Gastroesophageal sphincter (tissue), 4 donors: Measurements from ENCODE around the gene CHST10. TPM values are rescaled to one million over a fixed set of nuclear protein-coding genes. Genes with fewer than 3 reads are reported as not detected.

Source experiments
- ATAC-seq: fragments of 150-250 bp; one replicate; pipeline ENCODE4 v1.9.1; 2016; ENCODE audit warnings: mild to moderate bottlenecking, moderate library complexity
- H3K27ac ChIP-seq, 4 donors: fragments of 200-600 bp; sonication (generic) in 3 of 4; 1 replicate in 3 of 4; 2 replicates in 1 of 4; pipeline ENCODE4 v1.5.1; 2016 to 2019
- H3K27me3 ChIP-seq: fragments of 200-600 bp; sonication (generic); one replicate; pipeline ENCODE4 v1.5.1; 2019
- H3K36me3 ChIP-seq, 2 donors: fragments of 200-600 bp; sonication (generic); one replicate each; pipeline ENCODE4 v1.5.1; 2019; ENCODE audit warnings: control low read depth in 1 of 2
- H3K4me1 ChIP-seq, 3 donors: fragments of 200-600 bp; sonication (generic); 1 replicate in 2 of 3; 2 replicates in 1 of 3; pipeline ENCODE4 v1.5.1; 2016 to 2019; ENCODE audit warnings: control low read depth in 2 of 3
- H3K4me3 ChIP-seq, 2 donors: fragments of 200-600 bp; sonication (generic); one replicate each; pipeline ENCODE4 v1.5.1; 2019; ENCODE audit warnings: mild to moderate bottlenecking in 1 of 2, moderate library complexity in 1 of 2
- H3K9me3 ChIP-seq, 3 donors: fragments of 200-600 bp; sonication (generic); one replicate each; pipeline ENCODE4 v1.5.1; 2017 to 2019; ENCODE audit warnings: control low read depth in 2 of 3
- EP300 ChIP-seq: sonication (generic); formaldehyde crosslinking; IDR thresholded peaks from one replicate; pipeline ENCODE4 v1.6.1; 2017; ENCODE audit warnings: antibody characterized with exemption, mild to moderate bottlenecking
- POLR2A ChIP-seq, 2 donors: fragments of 450-650 bp; IDR thresholded peaks; one replicate each; pipeline ENCODE4 v1.6.1; 2017; ENCODE audit warnings: antibody characterized with exemption in 2 of 2, mild to moderate bottlenecking in 2 of 2, moderate library complexity in 1 of 2
- POLR2AphosphoS5 ChIP-seq: sonication (generic); formaldehyde crosslinking; IDR thresholded peaks from one replicate; pipeline ENCODE4 v1.6.1; 2017; ENCODE audit warnings: antibody characterized with exemption
- WGBS, 2 donors: methylation state at CpG; one replicate each; pipeline ENCODE4 v1.1.5; 2018; ENCODE audit warnings: low coverage in 1 of 2; 5-methylcytosine and 5-hydroxymethylcytosine counted together
- total RNA-seq, 4 donors: library from RNA; depleted of rRNA; stranded (reverse); fragments of >200 nt; gene quantifications; one replicate each; pipeline ENCODE4 v1.1.0, GENCODE V29; 2016
- TF ChIP-seq, protein P1 (sequence below), 4 experiments: fragments of 200-600 bp in 2 of 4; fragments of 450-650 bp in 2 of 4; sonication (generic) in 1 of 4; IDR thresholded peaks; one replicate each; pipeline ENCODE4 v1.5.1; 2017 to 2019; ENCODE audit warnings: antibody characterized with exemption in 4 of 4, mild to moderate bottlenecking in 2 of 4, moderate library complexity in 2 of 4

The CHST10 gene
- total RNA-seq, 4 donors from 2014 or later, result 10.6 to 21.9 (median 13.3) TPM

DNA sequence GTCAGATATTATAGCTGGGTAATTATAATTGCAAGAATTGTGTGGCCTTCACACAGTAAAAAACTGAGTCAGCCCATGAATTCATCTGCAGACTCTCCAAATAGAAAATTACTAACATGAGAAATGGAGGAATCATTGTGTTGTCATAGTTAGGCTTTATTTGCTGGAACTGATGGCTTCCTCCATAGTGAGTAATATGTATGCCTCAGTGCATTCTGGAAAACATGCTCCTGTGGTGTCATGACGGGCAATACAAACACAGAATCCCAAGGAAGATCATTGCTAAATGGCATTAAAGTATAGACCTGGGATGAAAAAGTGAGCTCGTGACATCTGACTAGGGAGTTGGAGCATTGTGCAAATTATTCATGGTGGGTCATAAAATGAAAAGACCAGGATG is 29.2 kb upstream of the CHST10 start:
- no peak overlapping the region for H3K27ac ChIP-seq
- H3K4me3 ChIP-seq, result no peak overlapping the region
- TF ChIP-seq POLR2A (IDR thresholded peaks at IDR 0.05) (no peak), POLR2AphosphoS5 (no peak), EP300 (no peak)
- TF ChIP-seq, protein P1, sequence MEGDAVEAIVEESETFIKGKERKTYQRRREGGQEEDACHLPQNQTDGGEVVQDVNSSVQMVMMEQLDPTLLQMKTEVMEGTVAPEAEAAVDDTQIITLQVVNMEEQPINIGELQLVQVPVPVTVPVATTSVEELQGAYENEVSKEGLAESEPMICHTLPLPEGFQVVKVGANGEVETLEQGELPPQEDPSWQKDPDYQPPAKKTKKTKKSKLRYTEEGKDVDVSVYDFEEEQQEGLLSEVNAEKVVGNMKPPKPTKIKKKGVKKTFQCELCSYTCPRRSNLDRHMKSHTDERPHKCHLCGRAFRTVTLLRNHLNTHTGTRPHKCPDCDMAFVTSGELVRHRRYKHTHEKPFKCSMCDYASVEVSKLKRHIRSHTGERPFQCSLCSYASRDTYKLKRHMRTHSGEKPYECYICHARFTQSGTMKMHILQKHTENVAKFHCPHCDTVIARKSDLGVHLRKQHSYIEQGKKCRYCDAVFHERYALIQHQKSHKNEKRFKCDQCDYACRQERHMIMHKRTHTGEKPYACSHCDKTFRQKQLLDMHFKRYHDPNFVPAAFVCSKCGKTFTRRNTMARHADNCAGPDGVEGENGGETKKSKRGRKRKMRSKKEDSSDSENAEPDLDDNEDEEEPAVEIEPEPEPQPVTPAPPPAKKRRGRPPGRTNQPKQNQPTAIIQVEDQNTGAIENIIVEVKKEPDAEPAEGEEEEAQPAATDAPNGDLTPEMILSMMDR (IDR thresholded peaks at IDR 0.05), result no peak
- H3K27me3 ChIP-seq, result no peaks in the 10 kb centered on the region
- 79 to 80% methylated on average over 1 to 2 of the region's 2 CpGs for WGBS, 2 donors
- no peak for ATAC-seq
- H3K4me1 ChIP-seq, result no peaks in the 10 kb centered on the region
- H3K9me3 ChIP-seq, result peaks cover 0 to 8% (median 0%) of the 10 kb centered on the region in 3 donors
- H3K36me3 ChIP-seq, result no peaks in the 10 kb centered on the region

DNA sequence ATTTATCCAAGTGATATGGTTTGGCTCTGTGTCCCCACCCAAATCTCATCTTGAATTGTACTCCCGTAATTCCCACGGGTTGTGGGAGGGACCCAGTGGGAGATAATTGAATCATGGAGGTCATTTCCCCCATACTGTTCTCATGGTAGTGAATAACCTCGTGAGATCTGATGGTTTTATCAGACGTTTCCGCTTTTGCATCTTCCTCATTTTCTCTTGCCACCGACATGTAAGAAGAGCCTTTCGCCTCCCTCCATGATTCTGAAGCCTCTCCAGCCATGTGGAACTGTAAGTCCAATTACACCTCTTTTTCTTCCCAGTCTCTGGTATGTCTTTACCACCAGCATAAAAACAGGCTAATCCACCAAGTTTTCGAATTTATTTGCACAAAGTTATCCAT is 20.3 kb upstream of the CHST10 start:
- no peak for ATAC-seq
- Histone ChIP-seq H3K9me3 (no peaks in the 10 kb centered on the region), H3K4me3 (no peak overlapping the region), H3K27ac (no peak overlapping the region), H3K36me3 (no peaks in the 10 kb centered on the region), H3K27me3 (no peaks in the 10 kb centered on the region), H3K4me1 (no peaks in the 10 kb centered on the region)
- TF ChIP-seq, protein P1 (IDR thresholded peaks at IDR 0.05), result no peak
- no peak for TF ChIP-seq EP300
- no peak for TF ChIP-seq POLR2A (IDR thresholded peaks at IDR 0.05)
- TF ChIP-seq POLR2AphosphoS5, result no peak
- WGBS, 2 donors, result 70 to 81% methylated on average over 5 to 6 of the region's 8 CpGs

DNA sequence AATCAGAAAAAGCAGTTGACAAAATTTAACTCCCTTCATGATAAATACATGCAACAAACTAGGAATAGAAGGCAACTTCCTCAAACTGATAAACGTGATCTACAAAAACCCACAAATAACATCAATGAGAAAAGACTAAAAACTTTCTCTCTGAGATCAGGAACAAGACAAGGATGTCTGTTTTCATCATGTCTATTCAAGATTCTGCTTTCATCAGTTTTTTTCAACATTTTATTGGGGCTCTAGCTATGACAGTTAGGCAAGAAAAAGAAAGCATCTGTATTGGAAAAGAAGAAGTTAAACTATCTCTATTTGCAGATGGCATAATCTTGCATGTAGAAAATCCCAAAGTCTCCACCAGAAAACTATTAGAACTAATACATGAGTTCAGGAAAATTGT is 12.3 kb upstream of the CHST10 start:
- Histone ChIP-seq H3K4me3 (no peak overlapping the region), H3K27me3 (no peaks in the 10 kb centered on the region), H3K4me1 (peaks cover 0 to 11% (median 0%) of the 10 kb centered on the region in 3 donors), H3K9me3 (no peaks in the 10 kb centered on the region), H3K36me3 (no peaks in the 10 kb centered on the region), H3K27ac (no peak overlapping the region)
- ATAC-seq, result no peak
- 67% methylated on average over 1 of the region's 1 CpG for WGBS, 2 donors
- TF ChIP-seq POLR2A (IDR thresholded peaks at IDR 0.05) (no peak), EP300 (no peak), POLR2AphosphoS5 (no peak)
- TF ChIP-seq, protein P1 (IDR thresholded peaks at IDR 0.05), result no peak

DNA sequence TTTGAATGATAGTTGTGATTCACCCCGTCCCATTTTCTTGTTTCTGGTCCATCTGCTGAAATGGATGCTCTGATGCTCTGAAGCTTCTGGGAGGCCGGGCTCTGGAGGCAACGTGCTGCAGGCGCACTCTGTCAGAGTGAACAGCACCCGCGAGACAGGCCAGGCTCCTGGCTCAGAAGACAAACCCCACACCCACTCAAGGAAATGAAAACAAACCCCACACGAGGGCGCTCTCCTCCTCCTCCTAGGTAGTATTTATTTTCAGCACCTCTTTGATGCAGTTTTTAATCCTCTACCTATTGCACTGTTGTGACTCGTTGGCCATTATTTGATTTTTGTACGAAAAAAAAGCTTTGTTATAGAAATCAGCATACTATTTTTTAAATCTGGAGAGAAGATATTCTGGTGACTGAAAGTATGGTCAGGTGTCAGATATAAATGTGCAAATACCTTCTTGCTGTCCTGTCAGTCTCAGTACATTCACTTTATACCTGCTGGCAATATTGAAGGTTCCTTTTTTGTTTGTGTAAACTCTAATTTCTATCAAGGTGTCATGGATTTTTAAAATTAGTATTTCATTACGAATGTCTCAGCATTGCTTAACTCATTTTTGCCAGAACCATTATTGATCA is 10.3 kb upstream of the CHST10 start:
- no peaks in the 10 kb centered on the region for H3K27me3 ChIP-seq

DNA sequence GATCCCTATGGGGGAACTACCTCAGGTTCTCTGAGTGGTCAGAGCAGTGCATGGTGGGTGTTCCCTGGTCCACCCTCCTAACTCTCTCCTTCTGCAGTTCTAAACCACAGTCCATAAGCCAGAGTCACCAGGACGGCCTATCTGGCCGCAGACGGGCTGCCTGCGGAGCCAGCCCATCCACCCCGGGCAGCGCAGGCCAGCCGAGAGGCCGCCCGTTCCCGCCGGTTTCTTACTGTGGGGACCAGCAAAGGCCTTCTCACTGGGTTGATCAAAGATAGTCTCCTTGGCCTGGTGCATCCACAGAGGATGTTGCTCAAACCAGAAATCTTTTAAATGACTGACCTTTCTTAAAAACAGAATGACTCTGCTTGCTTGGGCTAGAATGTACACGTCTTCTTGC is 9.6 kb upstream of the CHST10 start:
- no peak overlapping the region for H3K4me3 ChIP-seq
- peak overlapping the region in 2 of 4 donors; percentile 17 to 27 for H3K27ac ChIP-seq
- 89 to 96% methylated on average over 5 to 9 of the region's 12 CpGs for WGBS, 2 donors
- peaks cover 0 to 22% (median 0%) of the 10 kb centered on the region in 3 donors for H3K4me1 ChIP-seq
- no peak for TF ChIP-seq EP300
- no peak for TF ChIP-seq POLR2AphosphoS5
- TF ChIP-seq, protein P1 (IDR thresholded peaks at IDR 0.05), result no peak
- no peak for TF ChIP-seq POLR2A (IDR thresholded peaks at IDR 0.05)
- no peaks in the 10 kb centered on the region for H3K27me3 ChIP-seq
- no peaks in the 10 kb centered on the region for H3K36me3 ChIP-seq
- no peak for ATAC-seq
- H3K9me3 ChIP-seq, result no peaks in the 10 kb centered on the region

More for the DNA sequence above, 10.3 kb upstream of the CHST10 start:
- H3K4me3 ChIP-seq, result no peak overlapping the region
- TF ChIP-seq, protein P1 (IDR thresholded peaks at IDR 0.05), result peak in 3 of 4 experiments; percentile 21 to 62 (median 36)
- TF ChIP-seq POLR2AphosphoS5, result no peak
- 34 to 58% methylated on average over 9 to 11 of the region's 11 CpGs for WGBS, 2 donors
- H3K36me3 ChIP-seq, result no peaks in the 10 kb centered on the region
- H3K27ac ChIP-seq, result peak overlapping the region in 1 of 4 donors; percentile 27
- ATAC-seq, result peak; percentile 51
- H3K9me3 ChIP-seq, result no peaks in the 10 kb centered on the region
- peaks cover 0 to 22% (median 0%) of the 10 kb centered on the region in 3 donors for H3K4me1 ChIP-seq
